Islet precursor cell (in vitro differentiated cells): ENCODE results near the gene HYAL2.

Experiments used
- DNase-seq: peaks from one replicate; pipeline ENCODE4 v3.0.0-alpha.2; 2018

Gene HYAL2

DNA sequence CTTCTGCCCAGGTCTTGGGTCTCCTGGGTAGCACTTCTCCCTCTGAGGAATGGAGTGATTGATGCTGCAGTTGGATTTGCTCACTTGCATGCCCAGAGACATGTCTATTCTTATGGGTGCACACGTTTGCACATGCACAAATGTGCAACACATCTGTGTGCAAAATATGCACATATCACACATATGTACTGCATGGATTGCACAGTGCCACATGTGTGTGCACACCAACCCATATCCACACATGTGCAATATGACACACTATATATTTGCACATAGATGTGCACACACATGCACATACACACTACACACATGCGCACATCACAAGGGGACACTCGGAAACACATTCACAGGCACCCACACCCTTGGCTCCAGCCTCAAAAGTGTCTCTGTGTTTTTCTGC is 54.3 kb downstream of the HYAL2 start:
- no peak for DNase-seq
